Neural crest cell (in vitro differentiated cells): ENCODE results near the gene ZFAND3. TPM values are rescaled to one million over a fixed set of nuclear protein-coding genes. Genes with fewer than 3 reads are reported as not detected.

Experiments used
- DNase-seq: peaks from one replicate; pipeline ENCODE4 v3.0.0; 2021; ENCODE audit warnings: low read depth, mixed read lengths, low spot score
- H3K27ac Mint-ChIP-seq: one replicate; pipeline ENCODE4 v1.8.0; 2021; ENCODE audit warnings: mild to moderate bottlenecking, mixed read lengths; ENCODE audit not compliant: unreplicated experiment
- H3K27me3 Mint-ChIP-seq: 2 replicates; pipeline ENCODE4 v1.8.0; 2021; ENCODE audit warnings: low read depth, mild to moderate bottlenecking, mixed read lengths
- H3K36me3 Mint-ChIP-seq: 2 replicates; pipeline ENCODE4 v1.8.0; 2021; ENCODE audit warnings: low read depth, mild to moderate bottlenecking, mixed read lengths
- H3K4me1 Mint-ChIP-seq: 2 replicates; pipeline ENCODE4 v1.8.0; 2021; ENCODE audit warnings: mixed read lengths
- H3K4me3 Mint-ChIP-seq: one replicate; pipeline ENCODE4 v1.8.0; 2021; ENCODE audit warnings: mild to moderate bottlenecking, mixed read lengths
- H3K9me3 Mint-ChIP-seq: 2 replicates; pipeline ENCODE4 v1.8.0; 2021; ENCODE audit warnings: mixed read lengths
- CTCF ChIP-seq: fragments of 200-600 bp; sonication (generic); conservative IDR thresholded peaks from 2 replicates; pipeline ENCODE4 v1.5.0; 2021; ENCODE audit warnings: antibody characterized with exemption, mild to moderate bottlenecking
- total RNA-seq: library from RNA; stranded (reverse); gene quantifications from 2 replicates; pipeline ENCODE4 v1.2.1, GENCODE V29; 2021

ZFAND3 gene
- total RNA-seq, 1 donor from 2014 or later: 65.9 TPM

GRCh38 chr6:38193481-38194281 lies 374.2 kb downstream of the ZFAND3 start:
- H3K4me1 Mint-ChIP-seq: peaks cover 28% of the 10 kb centered on the region
- H3K4me3 Mint-ChIP-seq: no peak overlapping the region
- no peaks in the 10 kb centered on the region for H3K36me3 Mint-ChIP-seq
- no peak for DNase-seq
- H3K27ac Mint-ChIP-seq: no peak overlapping the region
- no peaks in the 10 kb centered on the region for H3K27me3 Mint-ChIP-seq
- no peak for TF ChIP-seq CTCF
- no peaks in the 10 kb centered on the region for H3K9me3 Mint-ChIP-seq

DNA sequence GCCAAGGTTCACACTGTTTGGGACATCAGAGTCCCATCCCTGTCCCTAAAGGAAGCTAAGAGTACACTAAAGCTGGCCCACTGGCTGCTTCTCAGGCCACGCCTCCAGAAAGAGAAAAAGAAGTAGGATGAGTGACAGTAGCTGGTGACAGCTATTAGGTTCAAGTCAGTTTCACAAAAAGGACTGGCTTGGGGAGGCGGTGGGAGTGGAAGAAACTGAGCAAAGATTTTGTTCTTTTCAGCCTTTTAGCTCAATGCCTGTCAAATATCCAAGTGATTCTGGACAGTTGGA lies 374.7 kb downstream of the ZFAND3 start:
- Mint-ChIP-seq H3K4me3 (no peak overlapping the region), H3K27me3 (no peaks in the 10 kb centered on the region), H3K9me3 (no peaks in the 10 kb centered on the region), H3K36me3 (no peaks in the 10 kb centered on the region), H3K27ac (no peak overlapping the region), H3K4me1 (peaks cover 28% of the 10 kb centered on the region)
- no peak for DNase-seq
- TF ChIP-seq CTCF: no peak

DNA sequence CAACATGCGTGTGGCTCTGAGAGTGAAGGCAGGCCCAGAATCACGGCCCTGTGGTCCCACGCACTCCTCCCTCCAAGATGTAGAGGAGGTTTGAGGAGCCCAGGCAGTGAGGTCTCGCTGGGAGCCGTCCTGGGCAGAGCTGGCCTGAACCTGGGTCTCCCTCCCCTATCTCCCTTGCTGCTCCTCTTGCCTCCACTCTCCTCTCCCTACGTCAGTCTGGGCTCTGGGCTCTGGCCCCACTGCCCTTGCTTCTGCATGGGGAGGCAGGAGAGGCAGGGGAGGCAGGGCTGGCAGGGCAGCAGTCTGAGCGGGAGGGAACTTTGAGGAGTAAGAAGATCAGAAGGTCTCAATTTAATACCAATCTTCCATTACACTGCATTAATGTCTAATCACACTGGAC lies 375.1 kb downstream of the ZFAND3 start:
- Mint-ChIP-seq H3K27ac (no peak overlapping the region), H3K4me3 (no peak overlapping the region), H3K9me3 (no peaks in the 10 kb centered on the region), H3K4me1 (peaks cover 28% of the 10 kb centered on the region), H3K36me3 (no peaks in the 10 kb centered on the region), H3K27me3 (no peaks in the 10 kb centered on the region)
- no peak for DNase-seq
- TF ChIP-seq CTCF: no peak

- Mint-ChIP-seq H3K27ac (no peak overlapping the region), H3K4me1 (peaks cover 28% of the 10 kb centered on the region), H3K36me3 (no peaks in the 10 kb centered on the region), H3K27me3 (no peaks in the 10 kb centered on the region), H3K4me3 (no peak overlapping the region), H3K9me3 (no peaks in the 10 kb centered on the region)
- no peak for TF ChIP-seq CTCF
- DNase-seq: no peak
Observed at GRCh38 chr6:38195113-38195635, 375.6 kb downstream of the ZFAND3 start.

GRCh38 chr6:38198219-38198618 lies 378.7 kb downstream of the ZFAND3 start:
- H3K4me1 Mint-ChIP-seq: peaks cover 11% of the 10 kb centered on the region
- peaks cover 5% of the 10 kb centered on the region for H3K36me3 Mint-ChIP-seq
- no peak for TF ChIP-seq CTCF
- no peak overlapping the region for H3K4me3 Mint-ChIP-seq
- no peak overlapping the region for H3K27ac Mint-ChIP-seq
- peaks cover 10% of the 10 kb centered on the region for H3K9me3 Mint-ChIP-seq
- DNase-seq: no peak
- H3K27me3 Mint-ChIP-seq: no peaks in the 10 kb centered on the region

Other genes starting within 250 kb of the ZFAND3 start
- 17.8 and 21.7 TPM in 2 replicates for gene MDGA1, start 121.8 kb upstream of the ZFAND3 start, total RNA-seq